Muscle layer of colon (tissue), 2 donors: ENCODE data around the gene ACBD5.
"Not testable (repeated sequence)": the region's sequence is repeated elsewhere in the genome, so short reads cannot be mapped to it uniquely, and the experiment has no call there.

Experiments used
- H3K27ac ChIP-seq: one replicate; pipeline ENCODE4 v1.7.0; 2013; ENCODE audit warnings: low read depth, mild to moderate bottlenecking, low read length, moderate library complexity
- H3K27me3 ChIP-seq, 2 donors: one replicate each; pipeline ENCODE4 v1.7.0; 2013; ENCODE audit warnings: low read length in 2 of 2, mild to moderate bottlenecking in 2 of 2; ENCODE audit not compliant: insufficient read depth in 2 of 2, control insufficient read depth in 1 of 2
- H3K36me3 ChIP-seq: one replicate; pipeline ENCODE4 v1.7.0; 2013; ENCODE audit warnings: mild to moderate bottlenecking, low read length; ENCODE audit not compliant: insufficient read depth
- H3K4me1 ChIP-seq: one replicate; pipeline ENCODE4 v1.7.0; 2013; ENCODE audit warnings: mild to moderate bottlenecking, low read length; ENCODE audit not compliant: insufficient read depth
- H3K4me3 ChIP-seq, 2 donors: one replicate each; pipeline ENCODE4 v1.7.0; 2013; ENCODE audit warnings: low read length in 2 of 2, low read depth in 1 of 2, mild to moderate bottlenecking in 1 of 2, moderate library complexity in 1 of 2
- H3K9ac ChIP-seq: one replicate; pipeline ENCODE4 v1.7.0; 2013; ENCODE audit warnings: low read length
- H3K9me3 ChIP-seq: one replicate; pipeline ENCODE4 v1.7.0; 2013; ENCODE audit warnings: mild to moderate bottlenecking, low read length
- donor health status: abdominal sarcoma.
- donor health status: Adenocarcinoma of cecum.

Gene ACBD5

GRCh38 chr10:27188897-27189296 is 51.7 kb downstream of the ACBD5 start:
- Histone ChIP-seq H3K27me3 (no peaks in the 10 kb centered on the region), H3K9me3 (no peaks in the 10 kb centered on the region), H3K9ac (no peak overlapping the region), H3K36me3 (peaks cover 13% of the 10 kb centered on the region), H3K4me3 (no peak overlapping the region), H3K27ac (no peak overlapping the region), H3K4me1 (no peaks in the 10 kb centered on the region)

GRCh38 chr10:27188259-27188658 is 52.3 kb downstream of the ACBD5 start:
- no peaks in the 10 kb centered on the region for H3K27me3 ChIP-seq
- no peaks in the 10 kb centered on the region for H3K4me1 ChIP-seq
- no peak overlapping the region for H3K9ac ChIP-seq
- H3K27ac ChIP-seq = no peak overlapping the region
- H3K36me3 ChIP-seq = peaks cover 18% of the 10 kb centered on the region
- no peak overlapping the region for H3K4me3 ChIP-seq
- H3K9me3 ChIP-seq = no peaks in the 10 kb centered on the region

- H3K27ac ChIP-seq = no peak overlapping the region
- no peak overlapping the region for H3K4me3 ChIP-seq
- no peaks in the 10 kb centered on the region for H3K4me1 ChIP-seq
- H3K9me3 ChIP-seq = no peaks in the 10 kb centered on the region
- H3K27me3 ChIP-seq = no peaks in the 10 kb centered on the region
- H3K36me3 ChIP-seq = peaks cover 19% of the 10 kb centered on the region
- H3K9ac ChIP-seq = no peak overlapping the region
Observed at GRCh38 chr10:27169849-27170248, 70.7 kb downstream of the ACBD5 start.

GRCh38 chr10:27158421-27158820 is 82.2 kb downstream of the ACBD5 start:
- H3K4me3 ChIP-seq = no peak overlapping the region
- no peaks in the 10 kb centered on the region for H3K27me3 ChIP-seq
- peaks cover 7% of the 10 kb centered on the region for H3K4me1 ChIP-seq
- H3K27ac ChIP-seq = no peak overlapping the region
- no peaks in the 10 kb centered on the region for H3K9me3 ChIP-seq
- peaks cover 16% of the 10 kb centered on the region for H3K36me3 ChIP-seq
- H3K9ac ChIP-seq = no peak overlapping the region

GRCh38 chr10:27157150-27157549 is 83.4 kb downstream of the ACBD5 start:
- Histone ChIP-seq H3K27me3 (no peaks in the 10 kb centered on the region), H3K4me3 (no peak overlapping the region), H3K4me1 (peaks cover 20% of the 10 kb centered on the region), H3K9ac (no peak overlapping the region), H3K9me3 (no peaks in the 10 kb centered on the region), H3K36me3 (peaks cover 14% of the 10 kb centered on the region), H3K27ac (no peak overlapping the region)

- H3K4me1 ChIP-seq = peaks cover 20% of the 10 kb centered on the region
- not testable (repeated sequence) for H3K9ac ChIP-seq, H3K36me3 ChIP-seq, H3K9me3 ChIP-seq, H3K27me3 ChIP-seq, H3K4me3 ChIP-seq, H3K27ac ChIP-seq
Observed at GRCh38 chr10:27156566-27156965, 84.0 kb downstream of the ACBD5 start.

GRCh38 chr10:27155066-27155754 is 85.4 kb downstream of the ACBD5 start, which contains the start of gene MASTL:
TSS of gene MASTL (plus strand) at chr10:27155352. CDS start at chr10:27155427, 75 bp downstream.
- peak within 1 kb of the TSS; percentile 99 for H3K9ac ChIP-seq
- peaks cover 8% of the 10 kb centered on the region for H3K36me3 ChIP-seq
- peak within 1 kb of the TSS; percentile 85 for H3K27ac ChIP-seq
- peaks cover 20% of the 10 kb centered on the region for H3K4me1 ChIP-seq
- peak within 1 kb of the TSS; percentile 66 to 100 for H3K4me3 ChIP-seq
- no peaks in the 10 kb centered on the region for H3K27me3 ChIP-seq
- H3K9me3 ChIP-seq = no peaks in the 10 kb centered on the region

- peaks cover 20% of the 10 kb centered on the region for H3K4me1 ChIP-seq
- peak overlapping the region; percentile 66 to 100 for H3K4me3 ChIP-seq
- H3K27ac ChIP-seq = peak overlapping the region; percentile 85
- no peaks in the 10 kb centered on the region for H3K27me3 ChIP-seq
- H3K9ac ChIP-seq = peak overlapping the region; percentile 99
- H3K9me3 ChIP-seq = no peaks in the 10 kb centered on the region
- H3K36me3 ChIP-seq = peaks cover 3% of the 10 kb centered on the region
Observed at GRCh38 chr10:27153845-27154193, 86.8 kb downstream of the ACBD5 start.

- H3K36me3 ChIP-seq = no peaks in the 10 kb centered on the region
- peak overlapping the region; percentile 99 for H3K9ac ChIP-seq
- peak overlapping the region; percentile 66 to 100 for H3K4me3 ChIP-seq
- peak overlapping the region; percentile 85 for H3K27ac ChIP-seq
- no peaks in the 10 kb centered on the region for H3K9me3 ChIP-seq
- H3K27me3 ChIP-seq = no peaks in the 10 kb centered on the region
- H3K4me1 ChIP-seq = peaks cover 20% of the 10 kb centered on the region
Observed at GRCh38 chr10:27153329-27153728, 87.3 kb downstream of the ACBD5 start.

- Histone ChIP-seq H3K4me1 (peaks cover 20% of the 10 kb centered on the region), H3K9me3 (no peaks in the 10 kb centered on the region), H3K9ac (peak overlapping the region; percentile 99), H3K36me3 (peaks cover 1% of the 10 kb centered on the region), H3K27me3 (no peaks in the 10 kb centered on the region), H3K27ac (no peak overlapping the region), H3K4me3 (peak overlapping the region; percentile 66 to 100)
Observed at GRCh38 chr10:27152687-27153086, 87.9 kb downstream of the ACBD5 start.

GRCh38 chr10:27150261-27150660 is 90.3 kb downstream of the ACBD5 start:
- H3K36me3 ChIP-seq = peaks cover 22% of the 10 kb centered on the region
- H3K4me3 ChIP-seq = no peak overlapping the region
- H3K27ac ChIP-seq = no peak overlapping the region
- H3K9ac ChIP-seq = no peak overlapping the region
- H3K9me3 ChIP-seq = no peaks in the 10 kb centered on the region
- H3K4me1 ChIP-seq = peaks cover 14% of the 10 kb centered on the region
- H3K27me3 ChIP-seq = no peaks in the 10 kb centered on the region

- Histone ChIP-seq H3K9me3 (no peaks in the 10 kb centered on the region), H3K4me1 (peaks cover 6% of the 10 kb centered on the region), H3K27ac (no peak overlapping the region), H3K36me3 (peaks cover 32% of the 10 kb centered on the region), H3K4me3 (no peak overlapping the region), H3K27me3 (no peaks in the 10 kb centered on the region), H3K9ac (no peak overlapping the region)
Observed at GRCh38 chr10:27147701-27148100, 92.9 kb downstream of the ACBD5 start.
